22Rv1 (cell line): Measurements from ENCODE around the gene KHDC3L.

Experiments
- H3K27ac ChIP-seq: fragments of 450-650 bp; 2 replicates; pipeline ENCODE4 v1.5.1; 2017
- ZFX ChIP-seq: fragments of 450-650 bp; IDR thresholded peaks from 2 replicates; pipeline ENCODE4 v1.6.1; 2017; ENCODE audit warnings: antibody characterized with exemption, borderline replicate concordance
- TF ChIP-seq, protein P1 (sequence below): fragments of 450-650 bp; IDR thresholded peaks from 2 replicates; pipeline ENCODE4 v1.5.1; 2017; ENCODE audit warnings: mild to moderate bottlenecking

Gene KHDC3L

GRCh38 chr6:73362358-73362757 lies at the start of gene KHDC3L:
TSS of gene KHDC3L (plus strand) at chr6:73362658. CDS start at chr6:73362730, 72 bp downstream.
- TF ChIP-seq, protein P1, sequence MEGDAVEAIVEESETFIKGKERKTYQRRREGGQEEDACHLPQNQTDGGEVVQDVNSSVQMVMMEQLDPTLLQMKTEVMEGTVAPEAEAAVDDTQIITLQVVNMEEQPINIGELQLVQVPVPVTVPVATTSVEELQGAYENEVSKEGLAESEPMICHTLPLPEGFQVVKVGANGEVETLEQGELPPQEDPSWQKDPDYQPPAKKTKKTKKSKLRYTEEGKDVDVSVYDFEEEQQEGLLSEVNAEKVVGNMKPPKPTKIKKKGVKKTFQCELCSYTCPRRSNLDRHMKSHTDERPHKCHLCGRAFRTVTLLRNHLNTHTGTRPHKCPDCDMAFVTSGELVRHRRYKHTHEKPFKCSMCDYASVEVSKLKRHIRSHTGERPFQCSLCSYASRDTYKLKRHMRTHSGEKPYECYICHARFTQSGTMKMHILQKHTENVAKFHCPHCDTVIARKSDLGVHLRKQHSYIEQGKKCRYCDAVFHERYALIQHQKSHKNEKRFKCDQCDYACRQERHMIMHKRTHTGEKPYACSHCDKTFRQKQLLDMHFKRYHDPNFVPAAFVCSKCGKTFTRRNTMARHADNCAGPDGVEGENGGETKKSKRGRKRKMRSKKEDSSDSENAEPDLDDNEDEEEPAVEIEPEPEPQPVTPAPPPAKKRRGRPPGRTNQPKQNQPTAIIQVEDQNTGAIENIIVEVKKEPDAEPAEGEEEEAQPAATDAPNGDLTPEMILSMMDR: no peak
- no peak for TF ChIP-seq ZFX
- H3K27ac ChIP-seq: no peak within 1 kb of the TSS

DNA sequence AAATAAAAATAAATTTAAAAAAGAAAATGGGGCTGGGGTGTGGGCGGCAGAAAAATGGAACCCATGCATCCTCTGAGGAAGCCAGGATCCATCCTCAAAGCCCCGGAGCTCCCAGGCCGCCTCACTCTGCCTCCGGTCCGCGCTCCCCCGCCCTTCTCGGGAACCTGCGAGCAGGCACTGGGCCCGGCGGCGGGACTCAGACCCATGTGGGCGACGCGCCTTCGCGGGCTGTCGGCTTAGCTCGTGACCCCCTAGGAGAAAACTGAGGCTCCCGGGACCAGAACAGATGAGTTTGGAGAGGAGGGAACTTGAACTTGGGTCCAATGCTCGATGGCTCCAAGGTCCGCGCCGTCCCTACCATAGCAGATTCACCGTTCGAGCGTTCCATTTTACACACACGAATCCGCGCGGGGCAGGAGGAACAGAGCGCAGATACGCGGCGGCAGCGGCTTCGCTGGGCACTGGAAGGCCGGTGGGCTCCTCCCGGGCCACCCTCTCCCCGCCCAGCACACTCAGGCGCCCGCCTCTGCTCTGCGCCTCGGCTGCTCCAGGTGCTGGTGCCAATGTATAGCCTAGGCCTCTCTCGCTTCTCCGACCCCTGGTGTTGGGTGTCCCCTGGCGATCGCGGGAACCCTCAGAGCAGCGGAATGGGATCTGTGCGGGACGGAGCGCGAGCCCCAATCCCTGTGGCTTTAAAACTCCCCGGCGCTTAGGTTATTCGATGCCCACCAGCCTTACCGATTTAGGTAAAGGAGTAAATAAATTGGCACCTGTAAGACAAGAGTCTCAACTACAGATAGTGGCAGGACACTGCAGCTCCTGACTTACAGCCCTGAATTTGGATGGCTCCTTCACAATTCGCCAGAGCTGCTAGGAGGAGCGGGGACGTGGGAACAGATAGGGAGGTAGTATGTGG lies 47.6 kb upstream of the KHDC3L start:
- no peak overlapping the region for H3K27ac ChIP-seq
- no peak for TF ChIP-seq ZFX
- TF ChIP-seq, protein P1: no peak

GRCh38 chr6:73323323-73323722 lies 39.1 kb upstream of the KHDC3L start:
- no peak overlapping the region for H3K27ac ChIP-seq
- TF ChIP-seq ZFX: no peak
- TF ChIP-seq, protein P1: no peak

- H3K27ac ChIP-seq: no peak overlapping the region
- TF ChIP-seq, protein P1: no peak
- TF ChIP-seq ZFX: no peak
These were observed 36.8 kb upstream of the KHDC3L start for GRCh38 chr6:73325656-73326055.

DNA sequence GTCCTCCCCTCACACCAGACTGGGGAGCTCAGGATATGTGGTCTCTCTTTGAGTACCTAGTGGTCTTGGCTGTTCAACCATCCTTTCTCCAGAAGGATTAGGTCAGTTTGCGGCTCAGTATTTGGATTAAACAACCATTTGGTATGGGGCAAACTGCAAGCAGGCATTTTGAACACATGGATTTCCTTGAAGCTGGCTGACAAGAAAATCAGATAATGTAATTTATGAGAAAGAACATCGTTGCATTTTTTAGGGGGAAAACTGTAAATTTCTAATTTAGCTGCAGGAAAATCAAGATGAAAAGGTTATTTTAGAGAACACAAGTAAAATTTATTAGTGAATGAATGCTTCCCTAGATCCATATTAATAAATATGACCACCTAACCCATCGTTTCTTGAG lies 33.7 kb upstream of the KHDC3L start:
- TF ChIP-seq, protein P1: no peak
- TF ChIP-seq ZFX: no peak
- no peak overlapping the region for H3K27ac ChIP-seq

DNA sequence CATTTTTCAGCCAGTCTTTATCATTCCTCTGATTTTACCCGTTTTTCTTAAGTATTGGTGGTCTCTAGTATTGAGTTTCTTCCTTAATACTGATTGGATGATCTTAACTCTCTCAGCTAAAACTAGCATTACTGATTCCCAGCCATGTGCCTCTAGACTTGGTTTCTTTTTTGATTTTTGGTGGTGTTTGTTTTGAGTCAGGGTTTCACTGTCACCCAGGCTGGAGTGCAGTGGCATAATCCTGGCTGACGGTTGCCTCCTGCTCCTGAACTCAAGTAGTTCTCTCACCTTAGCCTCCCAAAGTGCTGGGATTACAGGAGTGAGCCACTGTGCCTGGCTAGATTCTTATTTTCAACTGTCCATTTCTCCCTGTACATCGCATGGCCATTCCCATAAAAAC lies 33.3 kb upstream of the KHDC3L start:
- TF ChIP-seq, protein P1: no peak
- TF ChIP-seq ZFX: no peak
- no peak overlapping the region for H3K27ac ChIP-seq

GRCh38 chr6:73339340-73339739 lies 23.1 kb upstream of the KHDC3L start:
- TF ChIP-seq ZFX: no peak
- TF ChIP-seq, protein P1: no peak
- no peak overlapping the region for H3K27ac ChIP-seq
